GM13976 (cell line): ENCODE data around the gene CARD10.

Source experiments
- DNase-seq: peaks from one replicate; pipeline ENCODE4 v3.0.0; 2012; ENCODE audit warnings: low spot score
- CTCF ChIP-seq: IDR thresholded peaks from 2 replicates; pipeline ENCODE4 v1.5.1; 2012; ENCODE audit warnings: borderline replicate concordance, mild to moderate bottlenecking; ENCODE audit not compliant: insufficient read depth; ENCODE audit errors: extremely low read depth, missing control alignments, control extremely low read depth
- in situ Hi-C: fragments of 300-500 bp; cut with MboI; formaldehyde crosslinking; loops from one replicate; pipeline ENCODE4 v1.12.0; 2022; ENCODE audit warnings: low sequenced_read_pairs, mixed read lengths, inconsistent platforms; ENCODE audit not compliant: unreplicated experiment

CARD10 gene

GRCh38 chr22:37517826-37518450 lies 1.3 kb downstream of the CARD10 start:
- DNase-seq: no peak
- in situ Hi-C loops: no loop called here
- no peak for TF ChIP-seq CTCF

GRCh38 chr22:37516456-37516855 lies 2.8 kb downstream of the CARD10 start:
- in situ Hi-C loops: no loop called here
- TF ChIP-seq CTCF: no peak
- no peak for DNase-seq

GRCh38 chr22:37515901-37516300 lies 3.3 kb downstream of the CARD10 start:
- DNase-seq: no peak
- in situ Hi-C loops: no loop called here
- no peak for TF ChIP-seq CTCF

GRCh38 chr22:37514526-37515051 lies 4.6 kb downstream of the CARD10 start:
- no peak for TF ChIP-seq CTCF
- no peak for DNase-seq
- in situ Hi-C loops: no loop called here

GRCh38 chr22:37511395-37512104 lies 7.7 kb downstream of the CARD10 start:
- in situ Hi-C loops: no loop called here
- no peak for TF ChIP-seq CTCF
- no peak for DNase-seq

GRCh38 chr22:37510091-37510490 lies 9.1 kb downstream of the CARD10 start:
- DNase-seq: no peak
- no peak for TF ChIP-seq CTCF
- in situ Hi-C loops: no loop called here
